Upper lobe of right lung (tissue), 1 donor: ENCODE measurements around the gene NAPA. TPM values are rescaled to one million over a fixed set of nuclear protein-coding genes. Genes with fewer than 3 reads are reported as not detected.
A peak's percentile ranks its signal among the peaks of the same experiment; 100 is the strongest.

Source experiments
- ATAC-seq: fragments of 200-7000 bp; cut with Tn5 transposase; one replicate; pipeline ENCODE4 v1.9.1; 2020; ENCODE audit warnings: mild to moderate bottlenecking, moderate library complexity
- DNase-seq: peaks from one replicate; pipeline ENCODE4 v3.0.0-alpha.2; 2020
- H3K27ac ChIP-seq: fragments of 200-600 bp; one replicate; pipeline ENCODE4 v1.8.0; 2022
- H3K27me3 ChIP-seq: fragments of 200-600 bp; one replicate; pipeline ENCODE4 v1.8.0; 2022; ENCODE audit warnings: mild to moderate bottlenecking
- H3K36me3 ChIP-seq: fragments of 200-600 bp; one replicate; pipeline ENCODE4 v1.8.0; 2022
- H3K4me1 ChIP-seq: fragments of 200-600 bp; one replicate; pipeline ENCODE4 v1.8.0; 2022
- H3K4me3 ChIP-seq: fragments of 200-600 bp; one replicate; pipeline ENCODE4 v1.8.0; 2022; ENCODE audit warnings: mild to moderate bottlenecking
- H3K9me3 ChIP-seq: fragments of 200-600 bp; one replicate; pipeline ENCODE4 v1.8.0; 2022
- intact Hi-C: fragments of 100-400 bp; cut with DNase I; formaldehyde crosslinking; loops from one replicate; pipeline ENCODE4 v1.11.0; 2022
- total RNA-seq: library from RNA; stranded (reverse); fragmentation: NEBNext Ultra II Directional; extraction: Animal tissue kit (Norgen Biotek cat#: 25700); gene quantifications from one replicate; pipeline ENCODE4 v1.2.1, GENCODE V29; 2021
- TF ChIP-seq, protein P1 (sequence below): fragments of 200-600 bp; IDR thresholded peaks from one replicate; pipeline ENCODE4 v1.8.0; 2022; ENCODE audit warnings: antibody characterized with exemption
- donor health status: DM: no; HTN: yes; CAD: no; lungs with severe emphysema.

The NAPA gene
- total RNA-seq, 1 donor from 2014 or later, result 134 TPM

DNA sequence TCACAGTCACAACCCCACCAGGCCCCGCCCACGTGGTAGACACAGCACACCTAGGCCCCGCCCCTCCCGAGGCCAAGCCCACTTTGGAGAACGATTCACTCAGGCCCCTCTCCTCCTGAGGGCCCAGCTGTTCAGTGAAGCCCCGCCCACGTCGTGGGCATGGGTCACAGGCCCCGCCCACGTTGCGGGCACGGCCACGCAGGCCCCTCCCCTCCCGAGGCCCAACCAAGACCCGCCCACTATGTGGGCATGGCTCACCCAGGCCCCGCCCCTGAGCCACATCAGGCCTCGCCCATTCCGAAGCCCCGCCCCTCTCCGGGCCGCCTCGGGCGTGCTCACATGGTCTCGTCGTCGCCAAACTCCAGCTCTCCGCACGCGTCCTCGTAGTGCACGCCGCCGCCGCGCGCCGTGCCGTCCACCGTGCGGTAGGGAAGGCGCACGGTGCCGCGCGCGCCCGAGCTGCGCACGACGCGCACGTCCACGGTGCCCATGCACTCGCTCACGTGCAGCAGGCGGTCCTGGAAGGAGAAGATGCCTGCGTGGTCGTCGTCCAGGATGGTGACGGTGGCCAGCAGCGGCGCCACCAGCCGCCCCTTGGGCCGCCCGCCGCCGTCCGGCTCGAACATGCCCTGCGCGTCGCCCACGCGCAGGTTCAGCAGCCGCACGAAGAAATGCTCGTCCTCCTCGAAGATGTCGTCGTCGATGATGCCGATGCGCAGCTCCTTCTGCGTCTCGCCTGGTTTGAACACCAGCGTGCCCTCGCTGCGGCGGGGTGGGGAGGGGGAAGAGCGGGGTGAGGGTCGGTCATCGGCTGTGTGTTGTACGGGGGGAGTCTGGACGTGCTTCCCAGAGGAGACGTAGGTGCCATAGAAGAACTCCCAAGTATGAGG, 67.1 kb downstream of the NAPA start:
- peak; percentile 79 for DNase-seq
- H3K27me3 ChIP-seq, result peaks cover 65% of the 10 kb centered on the region

GRCh38 chr19:47446534-47447469, 68.1 kb downstream of the NAPA start:
- peaks cover 74% of the 10 kb centered on the region for H3K27me3 ChIP-seq
- peaks cover 19% of the 10 kb centered on the region for H3K4me1 ChIP-seq
- ATAC-seq (peak; percentile 75), DNase-seq (peak; percentile 81)
- H3K4me3 ChIP-seq, result no peak overlapping the region
- no peaks in the 10 kb centered on the region for H3K9me3 ChIP-seq
- TF ChIP-seq, protein P1, sequence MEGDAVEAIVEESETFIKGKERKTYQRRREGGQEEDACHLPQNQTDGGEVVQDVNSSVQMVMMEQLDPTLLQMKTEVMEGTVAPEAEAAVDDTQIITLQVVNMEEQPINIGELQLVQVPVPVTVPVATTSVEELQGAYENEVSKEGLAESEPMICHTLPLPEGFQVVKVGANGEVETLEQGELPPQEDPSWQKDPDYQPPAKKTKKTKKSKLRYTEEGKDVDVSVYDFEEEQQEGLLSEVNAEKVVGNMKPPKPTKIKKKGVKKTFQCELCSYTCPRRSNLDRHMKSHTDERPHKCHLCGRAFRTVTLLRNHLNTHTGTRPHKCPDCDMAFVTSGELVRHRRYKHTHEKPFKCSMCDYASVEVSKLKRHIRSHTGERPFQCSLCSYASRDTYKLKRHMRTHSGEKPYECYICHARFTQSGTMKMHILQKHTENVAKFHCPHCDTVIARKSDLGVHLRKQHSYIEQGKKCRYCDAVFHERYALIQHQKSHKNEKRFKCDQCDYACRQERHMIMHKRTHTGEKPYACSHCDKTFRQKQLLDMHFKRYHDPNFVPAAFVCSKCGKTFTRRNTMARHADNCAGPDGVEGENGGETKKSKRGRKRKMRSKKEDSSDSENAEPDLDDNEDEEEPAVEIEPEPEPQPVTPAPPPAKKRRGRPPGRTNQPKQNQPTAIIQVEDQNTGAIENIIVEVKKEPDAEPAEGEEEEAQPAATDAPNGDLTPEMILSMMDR, result no peak
- intact Hi-C loops, result no loop called here
- H3K36me3 ChIP-seq, result no peaks in the 10 kb centered on the region
- H3K27ac ChIP-seq, result no peak overlapping the region

More for the DNA sequence above, 67.1 kb downstream of the NAPA start:
- TF ChIP-seq, protein P1, result no peak
- intact Hi-C loops, result no loop called here
- no peak overlapping the region for H3K27ac ChIP-seq
- H3K4me1 ChIP-seq, result peaks cover 19% of the 10 kb centered on the region
- no peaks in the 10 kb centered on the region for H3K9me3 ChIP-seq
- no peak overlapping the region for H3K4me3 ChIP-seq
- H3K36me3 ChIP-seq, result no peaks in the 10 kb centered on the region
- ATAC-seq, result peak; percentile 85

GRCh38 chr19:47445937-47446402, 68.9 kb downstream of the NAPA start:
- TF ChIP-seq, protein P1, result no peak
- no peaks in the 10 kb centered on the region for H3K9me3 ChIP-seq
- H3K4me3 ChIP-seq, result no peak overlapping the region
- intact Hi-C loops, result no loop called here
- ATAC-seq (peak; percentile 63), DNase-seq (peak; percentile 87)
- H3K27me3 ChIP-seq, result peaks cover 81% of the 10 kb centered on the region
- no peaks in the 10 kb centered on the region for H3K36me3 ChIP-seq
- no peak overlapping the region for H3K27ac ChIP-seq
- peaks cover 19% of the 10 kb centered on the region for H3K4me1 ChIP-seq

DNA sequence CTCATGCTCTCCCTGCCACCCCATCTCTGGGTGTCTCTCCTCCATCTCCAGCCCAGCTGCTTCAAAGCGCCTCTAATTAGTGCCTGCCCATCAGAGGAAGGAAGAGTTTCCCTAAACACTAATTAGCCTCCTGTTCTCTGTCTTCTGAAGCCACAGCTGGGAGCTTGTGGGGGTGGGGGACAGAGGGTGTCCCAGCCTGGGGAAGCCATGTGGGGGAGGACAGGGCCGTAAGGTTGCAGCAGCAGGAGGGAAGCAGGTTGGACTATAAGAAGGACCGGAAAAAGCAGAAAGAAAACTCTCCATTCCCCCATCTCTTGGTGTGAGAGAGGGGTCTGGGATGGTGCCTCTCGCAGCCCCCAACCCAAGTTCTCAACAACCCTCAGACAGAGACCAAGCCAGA, 69.3 kb downstream of the NAPA start:
- no peak for ATAC-seq
- Histone ChIP-seq H3K27me3 (peaks cover 85% of the 10 kb centered on the region), H3K27ac (no peak overlapping the region), H3K4me3 (no peak overlapping the region), H3K4me1 (peaks cover 19% of the 10 kb centered on the region), H3K9me3 (no peaks in the 10 kb centered on the region), H3K36me3 (no peaks in the 10 kb centered on the region)
- TF ChIP-seq, protein P1, result no peak
- DNase-seq, result no peak
- intact Hi-C loops, result no loop called here

- TF ChIP-seq, protein P1, result no peak
- no peak for ATAC-seq
- Histone ChIP-seq H3K9me3 (no peaks in the 10 kb centered on the region), H3K27ac (no peak overlapping the region), H3K27me3 (peaks cover 82% of the 10 kb centered on the region), H3K36me3 (no peaks in the 10 kb centered on the region), H3K4me1 (peaks cover 19% of the 10 kb centered on the region), H3K4me3 (no peak overlapping the region)
- intact Hi-C loops, result no loop called here
- no peak for DNase-seq
Measured at GRCh38 chr19:47444388-47444821, 70.5 kb downstream of the NAPA start.
